MCF 10A (cell line): ENCODE measurements around the gene TRMT1L. TPM values are rescaled to one million over a fixed set of nuclear protein-coding genes. Genes with fewer than 3 reads are reported as not detected.

Source experiments
- BruUV-seq: library from RNA; stranded (reverse); fragments of 400-500 nt; replicated peaks from 2 replicates; lab custom pipeline; 2021; lab: Mats Ljungman, UMichigan
- CTCF ChIA-PET: fragments of 300-600 bp; sonication (Branson Sonifier 250); formaldehyde crosslinking; extraction: SDS; loops from one replicate; lab custom pipeline; 2021; ENCODE audit warnings: antibody characterized with exemption, inconsistent platforms; lab: Yijun Ruan, JAX
- POLR2A ChIA-PET: fragments of 300-600, 350-650 bp; sonication (Branson Sonifier 250); formaldehyde crosslinking; extraction: SDS; loops from one replicate; lab custom pipeline; 2020; ENCODE audit warnings: antibody characterized with exemption, inconsistent platforms; lab: Yijun Ruan, JAX
- DNase-seq: peaks from one replicate; pipeline ENCODE4 v3.0.0-alpha.2; 2018; ENCODE audit not compliant: unreplicated experiment
- H3K27ac Mint-ChIP-seq: one replicate; pipeline ENCODE4 v1.8.0; 2022; ENCODE audit warnings: mild to moderate bottlenecking, low read depth, mixed read lengths; ENCODE audit not compliant: unreplicated experiment
- H3K27me3 Mint-ChIP-seq: one replicate; pipeline ENCODE4 v1.8.0; 2022; ENCODE audit warnings: mixed read lengths; ENCODE audit not compliant: insufficient read depth, unreplicated experiment
- H3K36me3 Mint-ChIP-seq: one replicate; pipeline ENCODE4 v1.8.0; 2022; ENCODE audit warnings: mild to moderate bottlenecking, moderate library complexity, mixed read lengths; ENCODE audit not compliant: insufficient read depth, unreplicated experiment
- H3K4me1 Mint-ChIP-seq: one replicate; pipeline ENCODE4 v1.8.0; 2022; ENCODE audit warnings: mixed read lengths; ENCODE audit not compliant: insufficient read depth, unreplicated experiment
- H3K4me3 Mint-ChIP-seq: one replicate; pipeline ENCODE4 v1.8.0; 2022; ENCODE audit warnings: mild to moderate bottlenecking, moderate library complexity, mixed read lengths; ENCODE audit not compliant: unreplicated experiment
- H3K9me3 Mint-ChIP-seq: one replicate; pipeline ENCODE4 v1.8.0; 2022; ENCODE audit warnings: mixed read lengths; ENCODE audit not compliant: unreplicated experiment
- CTCF ChIP-seq: fragments of 200-600 bp; IDR thresholded peaks from one replicate; pipeline ENCODE4 v1.8.0; 2022; ENCODE audit warnings: antibody characterized with exemption, mild to moderate bottlenecking; ENCODE audit not compliant: unreplicated experiment
- intact Hi-C: fragments of 100-400 bp; cut with micrococcal nuclease; formaldehyde crosslinking; loops from 2 replicates; pipeline ENCODE4 v1.14.1; 2022
- total RNA-seq: library from RNA; stranded (reverse); gene quantifications from 2 replicates; pipeline ENCODE4 v1.2.3, GENCODE V29; 2022

TRMT1L gene
- total RNA-seq, 1 experiment from 2014 or later: 23.4 TPM

- TF ChIP-seq CTCF: no peak
- Mint-ChIP-seq H3K36me3 (peaks cover 5% of the 10 kb centered on the region), H3K4me1 (peaks cover 24% of the 10 kb centered on the region), H3K27ac (no peak overlapping the region), H3K4me3 (no peak overlapping the region), H3K9me3 (no peaks in the 10 kb centered on the region), H3K27me3 (no peaks in the 10 kb centered on the region)
- POLR2A ChIA-PET: interaction anchor here (0.6 to 5.9 kb wide), 8 partner anchors 10 to 989 kb away, joined by 3 to 40 read pairs (median 14); partner anchors contain the start of genes EDEM3, IVNS1ABP and RNF2
- no peak for DNase-seq
- intact Hi-C loops: loop anchor here (5.0 kb wide), 5 partner anchors 159 to 406 kb away; partner anchors contain the start of genes EDEM3 and IVNS1ABP
- BruUV-seq: no TSS peak
- CTCF ChIA-PET: interaction anchor here (0.6 to 4.2 kb wide), 10 partner anchors 10 to 522 kb away, joined by 3 to 46 read pairs (median 6); no protein-coding TSS in a partner anchor
Measured at GRCh38 chr1:185158800-185159199, 2.0 kb upstream of the TRMT1L start.

- H3K4me3 Mint-ChIP-seq: peak overlapping the region; percentile 83
- peak; percentile 35 for DNase-seq
- peaks cover 5% of the 10 kb centered on the region for H3K36me3 Mint-ChIP-seq
- intact Hi-C loops: loop anchor here (5.0 kb wide), 5 partner anchors 159 to 406 kb away; partner anchors contain the start of genes EDEM3 and IVNS1ABP
- H3K27me3 Mint-ChIP-seq: no peaks in the 10 kb centered on the region
- ChIA-PET POLR2A (interaction anchor here (0.6 to 5.9 kb wide), 22 partner anchors 11 to 1106 kb away, joined by 3 to 40 read pairs (median 4); partner anchors contain the start of genes EDEM3, IVNS1ABP, RNF2 and TSEN15), CTCF (interaction anchor here (0.6 to 4.2 kb wide), 12 partner anchors 11 to 523 kb away, joined by 3 to 46 read pairs (median 6); no protein-coding TSS in a partner anchor)
- TF ChIP-seq CTCF: no peak
- no peaks in the 10 kb centered on the region for H3K9me3 Mint-ChIP-seq
- H3K27ac Mint-ChIP-seq: peak overlapping the region; percentile 98
- BruUV-seq: TSS peak; percentile 73
- H3K4me1 Mint-ChIP-seq: peaks cover 32% of the 10 kb centered on the region
Measured at GRCh38 chr1:185157599-185158412, 1.1 kb upstream of the TRMT1L start.

- DNase-seq: no peak
- no peak for TF ChIP-seq CTCF
- H3K4me3 Mint-ChIP-seq: peak overlapping the region; percentile 83
- peaks cover 6% of the 10 kb centered on the region for H3K36me3 Mint-ChIP-seq
- ChIA-PET POLR2A (interaction anchor here (0.6 to 5.9 kb wide), 19 partner anchors 8 to 1658 kb away, joined by 3 to 40 read pairs (median 4); partner anchors contain the start of genes EDEM3, IVNS1ABP, ODR4 and RNF2), CTCF (interaction anchor here (0.5 to 2.1 kb wide), 6 partner anchors 13 to 524 kb away, joined by 3 to 6 read pairs (median 4); no protein-coding TSS in a partner anchor)
- TSS peak; percentile 79 for BruUV-seq
- peaks cover 41% of the 10 kb centered on the region for H3K4me1 Mint-ChIP-seq
- no peaks in the 10 kb centered on the region for H3K9me3 Mint-ChIP-seq
- H3K27ac Mint-ChIP-seq: peak overlapping the region; percentile 98
- intact Hi-C loops: loop anchor here (1.0 to 5.0 kb wide), 6 partner anchors 111 to 406 kb away; partner anchors contain the start of genes EDEM3, IVNS1ABP and RNF2
- H3K27me3 Mint-ChIP-seq: no peaks in the 10 kb centered on the region
Measured at GRCh38 chr1:185156288-185156853, 382 bp downstream of the TRMT1L start.
